Endodermal cell (in vitro differentiated cells): ENCODE measurements around the gene ZIC4. TPM values are rescaled to one million over a fixed set of nuclear protein-coding genes. Genes with fewer than 3 reads are reported as not detected.

Experiments used
- DNase-seq: peaks from one replicate; pipeline ENCODE4 v3.0.0-alpha.2; 2017
- H3K27ac ChIP-seq: 2 replicates; pipeline ENCODE4 v1.5.1; 2013; ENCODE audit warnings: mild to moderate bottlenecking, low read depth, low read length, moderate library complexity
- H3K27me3 ChIP-seq: 2 replicates; pipeline ENCODE4 v1.6.1; 2013; ENCODE audit warnings: mild to moderate bottlenecking, low read length, moderate library complexity; ENCODE audit not compliant: insufficient read depth, control insufficient read depth, poor library complexity, severe bottlenecking
- H3K36me3 ChIP-seq: 2 replicates; pipeline ENCODE4 v1.7.0; 2013; ENCODE audit warnings: mild to moderate bottlenecking, low read length, moderate library complexity; ENCODE audit not compliant: control insufficient read depth, insufficient read depth
- H3K4me1 ChIP-seq: one replicate; pipeline ENCODE4 v1.7.0; 2013; ENCODE audit warnings: low read length; ENCODE audit not compliant: control insufficient read depth, insufficient read depth
- H3K4me3 ChIP-seq: 2 replicates; pipeline ENCODE4 v1.5.1; 2013; ENCODE audit warnings: mild to moderate bottlenecking, low read length, moderate library complexity
- H3K9ac ChIP-seq: 2 replicates; pipeline ENCODE4 v1.6.1; 2013; ENCODE audit warnings: mild to moderate bottlenecking, low read length, moderate library complexity; ENCODE audit not compliant: poor library complexity, severe bottlenecking; ENCODE audit errors: extremely low read depth
- H3K9me3 ChIP-seq: 2 replicates; pipeline ENCODE4 v1.6.1; 2013; ENCODE audit warnings: mild to moderate bottlenecking, low read length, moderate library complexity; ENCODE audit not compliant: control insufficient read depth
- H3K27ac Mint-ChIP-seq: 2 replicates; pipeline ENCODE4 v1.8.0; 2020; ENCODE audit warnings: mixed read lengths
- H3K27me3 Mint-ChIP-seq: 2 replicates; pipeline ENCODE4 v1.8.0; 2021; ENCODE audit warnings: mild to moderate bottlenecking, mixed read lengths; ENCODE audit not compliant: insufficient read depth
- H3K36me3 Mint-ChIP-seq: 2 replicates; pipeline ENCODE4 v1.8.0; 2020; ENCODE audit warnings: low read depth, mixed read lengths
- H3K4me1 Mint-ChIP-seq: 2 replicates; pipeline ENCODE4 v1.8.0; 2020; ENCODE audit warnings: mixed read lengths
- H3K4me3 Mint-ChIP-seq: 2 replicates; pipeline ENCODE4 v1.8.0; 2020; ENCODE audit warnings: mild to moderate bottlenecking, moderate library complexity, mixed read lengths
- H3K9me3 Mint-ChIP-seq: 2 replicates; pipeline ENCODE4 v1.8.0; 2020; ENCODE audit warnings: mild to moderate bottlenecking, mixed read lengths
- WGBS, 2 experiments: methylation state at CpG; one replicate each; pipeline versions ENCODE4 v1.1.5 to v1.1.7; 2013; ENCODE audit warnings: missing lambda C conversion rate in 2 of 2, mixed read lengths in 1 of 2; ENCODE audit not compliant: insufficient coverage in 1 of 2, insufficient read length in 1 of 2; 5-methylcytosine and 5-hydroxymethylcytosine counted together
- total RNA-seq, 2 donors: library from RNA; stranded (reverse); fragmentation: NEBNext Ultra II Directional in 1 of 2; extraction: Animal tissue kit (Norgen Biotek cat#: 25700) in 1 of 2; gene quantifications; 2 replicates in 1 of 2; 3 replicates in 1 of 2; pipeline ENCODE4 v1.2.1, GENCODE V29; 2021
- TF ChIP-seq, protein P1 (sequence below): fragments of 200-600 bp; sonication (generic); conservative IDR thresholded peaks from 2 replicates; pipeline ENCODE4 v1.5.0; 2021; ENCODE audit warnings: antibody characterized with exemption, mild to moderate bottlenecking

ZIC4 gene
- total RNA-seq, 2 donors from 2014 or later = not detected

DNA sequence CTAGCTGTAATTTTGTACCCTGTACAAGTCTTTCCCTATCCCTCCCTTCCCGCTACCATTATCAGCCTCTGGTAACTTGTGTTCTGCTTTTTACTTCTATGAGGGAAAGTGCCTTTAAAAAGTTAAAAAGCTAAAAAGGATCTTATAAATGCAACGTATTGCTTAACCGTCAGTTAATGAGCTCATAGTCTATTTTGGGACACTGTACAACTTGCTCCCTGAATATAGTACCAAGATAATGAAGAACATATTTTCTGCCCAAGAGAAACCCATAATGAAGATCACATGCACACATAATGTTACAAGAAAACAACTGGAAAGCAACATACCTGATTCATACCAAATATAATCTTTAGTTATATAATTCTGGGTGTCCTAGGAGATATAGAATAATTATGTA is 25.4 kb upstream of the ZIC4 start:
- Histone ChIP-seq H3K4me1 (no peaks in the 10 kb centered on the region), H3K9me3 (no peaks in the 10 kb centered on the region), H3K9ac (no peak overlapping the region), H3K4me3 (no peak overlapping the region), H3K27me3 (peaks cover 66% of the 10 kb centered on the region), H3K27ac (no peak overlapping the region), H3K36me3 (no peaks in the 10 kb centered on the region)
- WGBS, 2 experiments = 95 to 96% methylated on average over 3 of the region's 3 CpGs
- Mint-ChIP-seq H3K4me3 (no peak overlapping the region), H3K9me3 (no peaks in the 10 kb centered on the region), H3K27me3 (peaks cover 41% of the 10 kb centered on the region), H3K4me1 (no peaks in the 10 kb centered on the region), H3K27ac (no peak overlapping the region), H3K36me3 (no peaks in the 10 kb centered on the region)
- TF ChIP-seq, protein P1, sequence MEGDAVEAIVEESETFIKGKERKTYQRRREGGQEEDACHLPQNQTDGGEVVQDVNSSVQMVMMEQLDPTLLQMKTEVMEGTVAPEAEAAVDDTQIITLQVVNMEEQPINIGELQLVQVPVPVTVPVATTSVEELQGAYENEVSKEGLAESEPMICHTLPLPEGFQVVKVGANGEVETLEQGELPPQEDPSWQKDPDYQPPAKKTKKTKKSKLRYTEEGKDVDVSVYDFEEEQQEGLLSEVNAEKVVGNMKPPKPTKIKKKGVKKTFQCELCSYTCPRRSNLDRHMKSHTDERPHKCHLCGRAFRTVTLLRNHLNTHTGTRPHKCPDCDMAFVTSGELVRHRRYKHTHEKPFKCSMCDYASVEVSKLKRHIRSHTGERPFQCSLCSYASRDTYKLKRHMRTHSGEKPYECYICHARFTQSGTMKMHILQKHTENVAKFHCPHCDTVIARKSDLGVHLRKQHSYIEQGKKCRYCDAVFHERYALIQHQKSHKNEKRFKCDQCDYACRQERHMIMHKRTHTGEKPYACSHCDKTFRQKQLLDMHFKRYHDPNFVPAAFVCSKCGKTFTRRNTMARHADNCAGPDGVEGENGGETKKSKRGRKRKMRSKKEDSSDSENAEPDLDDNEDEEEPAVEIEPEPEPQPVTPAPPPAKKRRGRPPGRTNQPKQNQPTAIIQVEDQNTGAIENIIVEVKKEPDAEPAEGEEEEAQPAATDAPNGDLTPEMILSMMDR = no peak
- no peak for DNase-seq

DNA sequence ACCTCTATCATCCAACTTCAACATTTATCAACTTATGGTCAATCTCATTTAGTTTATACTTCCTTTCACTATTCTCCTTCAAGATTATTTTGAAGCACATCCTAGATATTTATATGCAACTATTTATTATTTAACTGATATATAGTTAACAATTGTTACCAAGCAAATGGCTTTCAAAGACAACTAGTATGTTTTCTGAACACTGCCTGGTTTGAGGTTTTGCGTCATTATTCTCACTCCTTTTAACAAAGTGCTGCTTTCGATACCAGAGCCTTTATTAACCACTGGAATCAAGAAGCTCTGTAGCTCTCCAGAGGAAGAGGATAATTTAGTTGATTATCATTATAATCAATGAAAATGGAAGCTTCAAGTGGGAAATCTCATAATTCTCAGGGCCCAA is 22.4 kb upstream of the ZIC4 start:
- no peaks in the 10 kb centered on the region for H3K36me3 Mint-ChIP-seq
- no peak overlapping the region for H3K4me3 Mint-ChIP-seq
- H3K9me3 Mint-ChIP-seq = no peaks in the 10 kb centered on the region

DNA sequence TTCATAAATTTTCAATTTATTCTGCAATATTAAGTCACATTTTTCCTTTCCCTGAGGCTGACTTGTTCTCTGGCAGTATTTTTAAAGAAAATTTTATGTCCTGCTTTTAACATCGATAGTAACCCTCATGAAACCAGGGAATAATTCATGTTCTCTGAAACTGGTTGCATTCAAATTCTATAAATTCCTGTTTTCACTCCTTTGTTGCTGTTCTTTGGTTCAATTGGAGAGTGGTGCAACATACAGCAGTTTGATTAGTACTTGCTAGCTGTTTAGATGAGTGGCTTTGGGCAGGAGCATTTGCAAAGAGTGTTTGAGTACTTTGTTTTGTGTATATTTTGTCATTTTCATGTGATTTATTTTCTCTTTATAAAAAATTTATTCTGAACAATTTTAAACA is 22.0 kb upstream of the ZIC4 start:
- H3K27ac Mint-ChIP-seq = no peak overlapping the region
- Histone ChIP-seq H3K4me3 (no peak overlapping the region), H3K27me3 (peaks cover 89% of the 10 kb centered on the region), H3K9ac (no peak overlapping the region), H3K9me3 (no peaks in the 10 kb centered on the region), H3K4me1 (no peaks in the 10 kb centered on the region), H3K27ac (no peak overlapping the region), H3K36me3 (no peaks in the 10 kb centered on the region)
- H3K4me3 Mint-ChIP-seq = no peak overlapping the region
- DNase-seq = no peak
- TF ChIP-seq, protein P1 = no peak
- H3K9me3 Mint-ChIP-seq = no peaks in the 10 kb centered on the region
- H3K36me3 Mint-ChIP-seq = no peaks in the 10 kb centered on the region
- 55 to 88% methylated on average over 1 of the region's 1 CpG for WGBS, 2 experiments
- peaks cover 69% of the 10 kb centered on the region for H3K27me3 Mint-ChIP-seq
- peaks cover 9% of the 10 kb centered on the region for H3K4me1 Mint-ChIP-seq

More for the DNA sequence above, 22.4 kb upstream of the ZIC4 start:
- TF ChIP-seq, protein P1 = no peak
- peaks cover 89% of the 10 kb centered on the region for H3K27me3 ChIP-seq
- no peak overlapping the region for H3K27ac ChIP-seq
- no peaks in the 10 kb centered on the region for H3K4me1 ChIP-seq
- peaks cover 4% of the 10 kb centered on the region for H3K4me1 Mint-ChIP-seq
- H3K9ac ChIP-seq = no peak overlapping the region
- 95% methylated on average over 2 of the region's 2 CpGs; no CpG with 5 or more reads in 1 of the 2 experiments for WGBS, 2 experiments
- H3K9me3 ChIP-seq = no peaks in the 10 kb centered on the region
- H3K27me3 Mint-ChIP-seq = peaks cover 68% of the 10 kb centered on the region
- H3K27ac Mint-ChIP-seq = no peak overlapping the region
- DNase-seq = no peak
- H3K36me3 ChIP-seq = no peaks in the 10 kb centered on the region
- no peak overlapping the region for H3K4me3 ChIP-seq
